GM12892 (cell line): Measurements from ENCODE around the gene GRAMD1B.

Source experiments
- POLR2A ChIP-seq: IDR thresholded peaks from 2 replicates; pipeline ENCODE4 v1.6.1; 2011; ENCODE audit warnings: low read depth, low read length, control low read depth
- TAF1 ChIP-seq: IDR thresholded peaks from 2 replicates; pipeline ENCODE4 v1.6.1; 2011; ENCODE audit warnings: low read depth, mild to moderate bottlenecking, control low read depth, low read length, borderline replicate concordance

DNA sequence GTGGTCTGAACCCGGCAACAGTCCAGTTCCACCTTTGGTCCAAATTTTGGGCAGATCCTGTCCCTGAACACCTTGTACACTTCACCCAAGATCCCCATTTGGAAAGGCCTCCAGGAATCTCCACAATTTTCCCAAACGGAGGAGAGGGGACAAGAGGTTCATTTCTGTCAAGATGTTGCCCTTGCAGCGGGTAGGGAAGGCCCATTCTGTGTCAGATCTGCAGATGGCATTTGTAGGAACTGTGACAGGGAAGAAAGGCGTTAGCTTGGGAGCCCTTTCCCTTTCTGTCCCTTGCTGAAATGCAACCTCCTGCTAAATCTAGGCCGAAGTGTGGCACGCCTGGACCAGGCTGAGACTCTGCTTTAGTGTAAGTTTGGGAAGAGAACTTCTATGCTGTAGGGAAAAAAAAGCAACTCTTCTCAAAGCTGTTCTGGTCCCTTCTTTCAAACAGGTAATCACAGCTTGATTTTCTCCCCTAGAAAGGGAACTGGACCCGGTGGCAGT is 138.3 kb downstream of the GRAMD1B start:
- TF ChIP-seq POLR2A: no peak
- TF ChIP-seq TAF1: no peak
